ENCODE data around the gene GABRR2.
A peak's percentile ranks its signal among the peaks of the same experiment; 100 is the strongest.
"Not testable (repeated sequence)": the region's sequence is repeated elsewhere in the genome, so short reads cannot be mapped to it uniquely, and the experiment has no call there.

GABRR2 gene

GRCh38 chr6:89267918-89268317 is 47.2 kb downstream of the GABRR2 start:
- DNase-seq, result no peak
- intact Hi-C loops (cut with DNase I), result no loop called here

- intact Hi-C loops (cut with DNase I), result no loop called here
- DNase-seq, result no peak
These were observed 50.8 kb downstream of the GABRR2 start for GRCh38 chr6:89264296-89264695.

GRCh38 chr6:89260832-89261231 is 54.3 kb downstream of the GABRR2 start:
- intact Hi-C loops (cut with DNase I), result no loop called here
- no peak for DNase-seq

GRCh38 chr6:89260310-89260709 is 54.8 kb downstream of the GABRR2 start:
- no peak for DNase-seq
- intact Hi-C loops (cut with DNase I), result no loop called here

- no peak for DNase-seq
- intact Hi-C loops (cut with DNase I), result no loop called here
These were observed 56.2 kb downstream of the GABRR2 start for GRCh38 chr6:89258912-89259311.

- DNase-seq, result no peak
- intact Hi-C loops (cut with DNase I), result no loop called here
These were observed 57.3 kb downstream of the GABRR2 start for GRCh38 chr6:89257781-89258180.

- DNase-seq, result no peak
- intact Hi-C loops (cut with DNase I), result no loop called here
These were observed 57.8 kb downstream of the GABRR2 start for GRCh38 chr6:89257346-89257745.

- no peak for DNase-seq
- intact Hi-C loops (cut with DNase I), result no loop called here
These were observed 59.7 kb downstream of the GABRR2 start for GRCh38 chr6:89255417-89255816.

GRCh38 chr6:89254569-89254968 is 60.5 kb downstream of the GABRR2 start:
- intact Hi-C loops (cut with DNase I), result no loop called here
- no peak for DNase-seq

- no peak for DNase-seq
- intact Hi-C loops (cut with DNase I), result no loop called here
These were observed 62.2 kb downstream of the GABRR2 start for GRCh38 chr6:89252907-89253306.

GRCh38 chr6:89251976-89252375 is 63.1 kb downstream of the GABRR2 start:
- no peak for DNase-seq
- intact Hi-C loops (cut with DNase I), result no loop called here

- intact Hi-C loops (cut with DNase I), result no loop called here
- DNase-seq, result no peak
These were observed 63.9 kb downstream of the GABRR2 start for GRCh38 chr6:89251170-89251569.

- intact Hi-C loops (cut with DNase I), result no loop called here
- no peak for DNase-seq
These were observed 64.9 kb downstream of the GABRR2 start for GRCh38 chr6:89250239-89250638.

GRCh38 chr6:89244241-89244985 is 70.7 kb downstream of the GABRR2 start:
- DNase-seq, result no peak
- intact Hi-C loops (cut with DNase I), result loop anchor here (5.0 kb wide), 1 partner anchor 127 kb away; the partner anchor contains the start of gene SRSF12

- no peak for DNase-seq
- intact Hi-C loops (cut with DNase I), result loop anchor here (5.0 kb wide), 1 partner anchor 126 kb away; the partner anchor contains the start of gene SRSF12
These were observed 71.8 kb downstream of the GABRR2 start for GRCh38 chr6:89243331-89243629.

GRCh38 chr6:89242574-89243330 is 72.3 kb downstream of the GABRR2 start:
- DNase-seq, result no peak

GRCh38 chr6:89239338-89239737 is 75.8 kb downstream of the GABRR2 start:
- intact Hi-C loops (cut with DNase I), result no loop called here
- DNase-seq, result no peak

More at GRCh38 chr6:89242574-89243330, 72.3 kb downstream of the GABRR2 start:
- intact Hi-C loops (cut with DNase I), result loop anchor here (1.0 to 5.0 kb wide), 2 partner anchors 125 to 258 kb away; partner anchors contain the start of gene SRSF12

GRCh38 chr6:89237158-89237557 is 77.9 kb downstream of the GABRR2 start:
- intact Hi-C loops (cut with DNase I), result no loop called here

GRCh38 chr6:89233605-89234004 is 81.5 kb downstream of the GABRR2 start:
- peak in 1 of 10 donors; percentile 44 for DNase-seq

More at GRCh38 chr6:89237158-89237557, 77.9 kb downstream of the GABRR2 start:
- DNase-seq, result no peak

GRCh38 chr6:89222712-89223039 is 92.4 kb downstream of the GABRR2 start:
- no peak for DNase-seq
- intact Hi-C loops (cut with DNase I), result no loop called here

More at GRCh38 chr6:89233605-89234004, 81.5 kb downstream of the GABRR2 start:
- intact Hi-C loops (cut with DNase I), result not testable (repeated sequence)

- DNase-seq, result no peak
- intact Hi-C loops (cut with DNase I), result no loop called here
These were observed 93.0 kb downstream of the GABRR2 start for GRCh38 chr6:89221971-89222711.
